Activated CD4-positive, alpha-beta T cell treated with anti-CD3 and anti-CD28 coated beads, Interleukin-2, amount 50 U/mL, for 24 hours (primary cell): ENCODE results near the gene MCUB.

ENCODE experiments used
- DNase-seq, 2 donors: peaks; one replicate each; pipeline ENCODE4 v3.0.0-alpha.2; 2020; ENCODE audit warnings: low read depth in 1 of 2, low spot score in 1 of 2

MCUB gene

DNA sequence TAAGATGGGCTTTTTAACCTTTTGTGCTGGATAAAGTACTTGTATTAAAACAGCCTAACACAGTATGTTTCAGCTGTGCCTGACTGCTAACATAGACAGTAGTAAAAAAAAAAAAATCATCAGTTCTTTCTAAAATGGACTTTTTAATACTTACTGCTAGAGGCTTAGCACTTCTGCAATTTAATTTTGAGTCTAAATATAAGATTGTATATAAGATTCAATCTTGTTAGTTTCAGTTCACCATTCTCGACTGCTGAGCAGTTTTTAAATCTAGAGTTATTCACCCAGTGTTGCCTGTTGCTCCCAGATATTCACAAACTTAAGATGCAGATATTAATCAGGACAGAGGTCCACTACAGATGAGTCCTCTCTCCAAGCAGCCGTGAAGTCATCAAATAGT lies 163.1 kb downstream of the MCUB start:
- no peak for DNase-seq

DNA sequence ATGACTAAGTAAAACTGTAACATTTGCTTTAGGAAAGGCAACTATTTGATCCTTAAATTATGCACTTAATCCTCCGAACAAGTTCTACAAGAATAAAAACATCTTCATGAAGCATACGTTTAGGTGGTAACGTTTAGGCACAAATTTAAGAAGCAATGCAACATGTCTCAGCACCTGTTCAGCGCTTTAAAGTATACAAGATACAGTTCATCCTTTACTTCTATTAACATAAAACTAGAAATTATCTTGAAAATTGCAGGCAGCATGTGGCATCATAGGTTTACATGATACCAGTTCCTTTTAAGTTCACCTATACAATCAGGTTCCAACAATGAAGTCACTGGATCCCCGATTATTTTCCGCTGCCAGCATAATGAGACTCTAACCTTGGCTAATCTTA lies 168.3 kb downstream of the MCUB start:
- no peak for DNase-seq

- DNase-seq: no peak
These were observed 169.2 kb downstream of the MCUB start for GRCh38 chr4:109729117-109729717.

DNA sequence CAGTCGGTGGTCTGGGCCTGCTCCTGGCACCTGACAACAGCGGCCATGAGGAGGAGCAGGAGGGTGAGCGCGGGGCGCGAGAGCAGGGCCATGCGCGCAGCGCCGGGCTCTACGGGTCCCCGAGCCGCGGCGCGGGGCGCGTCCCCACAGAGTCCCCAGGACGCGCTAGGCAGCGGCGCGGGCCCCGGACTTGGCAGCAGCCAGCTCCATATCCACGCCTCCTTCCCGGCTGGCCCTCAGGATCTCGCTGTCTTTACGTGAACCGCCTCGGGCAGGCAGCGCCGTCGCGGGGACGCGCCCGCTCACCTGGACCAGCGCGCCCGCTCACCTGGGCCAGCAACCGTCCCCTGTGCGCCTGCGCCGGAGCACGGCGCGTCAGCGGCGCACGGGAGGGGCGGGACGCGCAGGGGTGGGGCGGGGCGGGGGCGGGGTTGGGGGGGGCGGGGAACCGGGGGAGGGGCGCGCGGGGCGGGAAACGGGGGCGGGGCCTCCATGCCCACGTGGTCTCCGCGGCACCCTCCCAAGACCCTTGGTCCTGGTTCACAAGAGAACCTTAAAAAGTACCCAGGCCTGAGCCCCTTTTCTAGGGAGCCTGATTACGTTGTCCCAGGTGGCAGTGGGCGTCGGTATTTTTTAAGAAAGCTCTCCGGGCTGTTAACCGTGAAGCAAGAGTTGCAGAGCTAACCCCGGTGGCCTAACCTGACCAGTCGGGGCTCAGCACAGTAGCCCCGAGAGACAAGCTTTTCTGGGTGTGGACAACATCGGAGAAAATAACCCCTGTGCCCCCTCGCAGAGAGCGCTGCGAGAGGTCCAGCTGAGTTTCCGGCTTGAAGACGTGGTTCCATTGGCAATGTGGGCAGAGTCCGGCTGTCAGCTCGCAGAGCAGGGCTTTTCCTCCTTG lies 169.9 kb downstream of the MCUB start, which contains the start of gene PLA2G12A:
TSS of gene PLA2G12A (minus strand) at position 353 of the 901 bp plus-strand sequence. CDS start at position 92, 261 bp downstream.
- DNase-seq: peak; percentile 42 to 61

DNA sequence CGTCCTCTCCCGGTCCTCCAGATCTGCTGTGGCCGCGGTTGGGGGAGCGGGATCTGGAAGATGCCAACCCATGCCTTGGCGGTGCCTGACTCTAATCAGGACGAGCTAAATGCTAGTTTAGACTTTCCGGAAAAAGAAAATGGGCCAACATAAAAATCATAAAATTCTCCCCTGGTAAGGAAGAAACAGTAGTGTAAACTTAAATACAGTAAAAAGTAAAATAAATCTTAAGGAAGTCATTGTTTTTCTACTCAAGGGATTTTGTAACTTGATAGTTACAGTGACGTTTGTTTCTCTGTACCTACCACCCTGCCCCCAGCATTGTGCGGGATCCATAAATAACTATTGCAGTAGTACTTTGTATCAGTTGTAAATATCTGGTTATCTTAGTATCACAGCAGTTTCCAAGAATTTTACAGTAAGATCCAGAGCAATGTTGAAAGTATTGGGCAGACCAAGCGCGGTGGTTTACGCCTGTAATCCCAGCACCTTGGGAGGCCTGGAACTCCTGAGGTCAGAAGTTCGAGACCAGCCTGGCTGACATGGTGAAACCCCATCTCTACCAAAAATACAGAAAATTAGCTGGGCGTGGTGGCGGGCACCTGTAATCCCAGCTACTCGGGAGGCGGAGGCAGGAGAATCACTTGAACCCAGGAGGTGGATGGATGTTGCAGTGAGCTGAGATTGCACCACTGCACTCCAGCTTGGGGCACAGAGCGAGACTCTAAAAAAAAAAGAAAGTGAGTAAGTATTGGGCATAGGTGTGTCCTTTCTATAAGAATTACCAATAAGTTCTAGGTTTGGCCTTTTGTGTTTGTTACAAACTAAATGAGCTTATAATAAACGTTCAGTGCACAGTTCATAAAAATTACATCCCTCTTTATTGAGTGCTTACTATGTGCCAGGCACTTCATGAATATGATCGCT lies 170.8 kb downstream of the MCUB start:
- no peak for DNase-seq

DNA sequence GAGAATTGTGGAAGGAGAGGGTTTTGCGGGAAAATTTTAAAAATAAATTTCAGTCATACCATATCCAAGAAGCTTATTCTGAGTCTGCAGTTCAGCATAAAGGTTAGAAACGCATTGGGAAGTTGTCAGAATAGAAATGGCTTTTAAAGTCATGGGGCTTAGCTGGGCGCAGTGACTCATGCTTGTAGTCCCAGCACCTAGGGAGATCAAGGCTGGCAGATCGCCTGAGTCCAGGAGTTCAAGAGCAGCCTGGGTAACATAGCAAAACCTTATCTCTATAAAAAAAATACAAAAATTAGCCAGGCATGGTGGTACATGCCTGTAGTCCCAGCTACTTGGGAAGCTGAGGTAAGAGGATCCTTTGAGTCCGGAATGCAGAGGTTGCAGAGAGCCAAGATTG lies 173.7 kb downstream of the MCUB start:
- DNase-seq: no peak

DNA sequence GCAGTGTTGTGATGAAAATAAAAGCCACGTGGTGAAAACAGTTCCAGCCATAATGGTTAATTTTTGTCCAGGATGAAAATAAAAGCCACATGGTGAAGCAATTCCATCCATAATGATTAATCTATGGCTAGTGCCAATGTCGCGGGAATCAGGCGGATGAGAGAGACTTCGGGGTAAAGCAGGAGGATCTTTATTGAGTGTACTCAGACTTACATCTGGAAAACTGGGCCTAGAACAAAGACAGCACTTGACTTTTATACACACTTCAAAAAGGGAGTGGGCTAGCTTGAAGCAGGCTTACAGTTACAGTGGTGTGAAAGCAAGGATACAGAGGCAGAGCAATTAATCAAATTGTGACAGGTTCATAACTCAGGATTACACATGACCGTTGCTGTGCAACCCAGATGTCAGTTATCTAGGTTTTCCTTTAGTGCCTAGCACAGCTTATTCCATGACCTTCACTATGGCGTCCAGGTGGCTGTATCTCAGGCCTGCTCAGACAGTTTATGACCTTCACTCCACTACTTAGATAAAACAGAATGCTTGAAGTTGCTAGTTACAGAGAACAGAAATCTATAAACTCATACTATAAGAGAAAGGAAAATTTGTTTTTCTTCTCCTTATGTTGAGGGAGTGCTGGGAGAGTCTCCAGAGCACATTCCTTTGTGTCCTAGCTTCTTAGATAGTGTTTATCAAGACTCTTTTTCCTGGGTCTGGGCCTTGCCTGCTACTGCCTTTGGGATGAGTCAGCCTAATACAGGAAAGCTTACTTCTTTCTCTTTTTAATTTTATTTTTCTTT lies 175.7 kb downstream of the MCUB start:
- no peak for DNase-seq
